ENCODE data around the gene PPP6R3.

GRCh38 chr11:68527585-68527984, 67.0 kb downstream of the PPP6R3 start:
- TF ChIP-seq CTCF (IDR thresholded peaks at IDR 0.05; ENCODE audit: low read length), result no peak
- TF ChIP-seq EZH2 (IDR thresholded peaks at IDR 0.05; ENCODE audit: borderline replicate concordance, low read length), result no peak

Data from OCI-LY1 (cell line).